Measurements from ENCODE around the gene THPO. TPM values are rescaled to one million over a fixed set of nuclear protein-coding genes. Genes with fewer than 3 reads are reported as not detected.

THPO gene
- total RNA-seq, 2 donors from 2014 or later = not detected

- H3K36me3 Mint-ChIP-seq (ENCODE audit: insufficient read depth in 2 of 2) = peaks cover 13 to 27% of the 10 kb centered on the region in 2 donors
- no peaks in the 10 kb centered on the region for H3K9me3 Mint-ChIP-seq
- H3K27ac Mint-ChIP-seq = peak overlapping the region; percentile 7
- DNase-seq (no peak), ATAC-seq (replicated peaks in 1 of 2) (no peak)
- no peaks in the 10 kb centered on the region for H3K27me3 Mint-ChIP-seq (ENCODE audit: low read depth)
- no peak overlapping the region for H3K4me3 Mint-ChIP-seq
- peaks cover 38% of the 10 kb centered on the region for H3K4me1 Mint-ChIP-seq (ENCODE audit: low read depth)
Observed at GRCh38 chr3:184368586-184369183, 9.3 kb downstream of the THPO start.

DNA sequence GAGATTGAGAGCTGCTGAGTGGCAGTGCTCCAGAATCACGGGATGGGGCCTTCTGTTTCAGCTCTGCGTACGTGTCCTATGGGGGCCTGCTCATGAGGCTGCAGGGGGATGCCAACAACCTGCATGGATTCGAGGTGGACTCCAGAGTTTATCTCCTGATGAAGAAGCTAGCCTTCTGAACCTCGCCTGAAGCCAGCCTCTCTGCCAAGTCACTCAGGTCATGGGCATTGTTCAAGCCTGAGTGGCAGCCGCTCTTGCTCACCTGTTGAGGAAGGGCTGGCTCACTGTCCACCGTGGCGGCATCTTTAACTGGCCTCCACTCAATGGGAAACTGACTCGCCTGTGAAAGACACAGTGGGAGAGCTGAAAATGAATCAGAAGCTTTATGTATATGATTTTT is 9.9 kb downstream of the THPO start:
- Mint-ChIP-seq H3K27me3 (ENCODE audit: low read depth) (no peaks in the 10 kb centered on the region), H3K4me3 (no peak overlapping the region), H3K36me3 (ENCODE audit: insufficient read depth in 2 of 2) (peaks cover 13 to 29% of the 10 kb centered on the region in 2 donors), H3K4me1 (ENCODE audit: low read depth) (peaks cover 38% of the 10 kb centered on the region), H3K27ac (peak overlapping the region; percentile 2), H3K9me3 (no peaks in the 10 kb centered on the region)
- ATAC-seq (replicated peaks in 1 of 2) (no peak), DNase-seq (no peak)

GRCh38 chr3:184366619-184367289 is 11.3 kb downstream of the THPO start:
- peak overlapping the region; percentile 25 for H3K27ac Mint-ChIP-seq
- peaks cover 14 to 29% of the 10 kb centered on the region in 2 donors for H3K36me3 Mint-ChIP-seq (ENCODE audit: insufficient read depth in 2 of 2)
- H3K4me1 Mint-ChIP-seq (ENCODE audit: low read depth) = peaks cover 33% of the 10 kb centered on the region
- ATAC-seq (replicated peaks in 1 of 2) (no peak), DNase-seq (no peak)
- no peak overlapping the region for H3K4me3 Mint-ChIP-seq
- H3K27me3 Mint-ChIP-seq (ENCODE audit: low read depth) = no peaks in the 10 kb centered on the region
- H3K9me3 Mint-ChIP-seq = no peaks in the 10 kb centered on the region

GRCh38 chr3:184362668-184363546 is 15.1 kb downstream of the THPO start:
- Mint-ChIP-seq H3K27me3 (ENCODE audit: low read depth) (no peaks in the 10 kb centered on the region), H3K36me3 (ENCODE audit: insufficient read depth in 2 of 2) (peaks cover 11 to 23% of the 10 kb centered on the region in 2 donors), H3K4me1 (ENCODE audit: low read depth) (peaks cover 41% of the 10 kb centered on the region), H3K27ac (peak overlapping the region; percentile 90), H3K4me3 (peak overlapping the region; percentile 77 to 91), H3K9me3 (no peaks in the 10 kb centered on the region)
- DNase-seq (peak; percentile 96 to 98), ATAC-seq (replicated peaks in 1 of 2) (peak; percentile 87 to 90)

GRCh38 chr3:184361932-184362667 is 15.9 kb downstream of the THPO start:
- no peaks in the 10 kb centered on the region for H3K27me3 Mint-ChIP-seq (ENCODE audit: low read depth)
- DNase-seq (peak; percentile 50 to 65), ATAC-seq (replicated peaks in 1 of 2) (peak; percentile 25 to 27)
- H3K36me3 Mint-ChIP-seq (ENCODE audit: insufficient read depth in 2 of 2) = peaks cover 9 to 15% of the 10 kb centered on the region in 2 donors
- no peaks in the 10 kb centered on the region for H3K9me3 Mint-ChIP-seq
- H3K4me1 Mint-ChIP-seq (ENCODE audit: low read depth) = peaks cover 39% of the 10 kb centered on the region
- H3K4me3 Mint-ChIP-seq = peak overlapping the region; percentile 77 to 91
- H3K27ac Mint-ChIP-seq = peak overlapping the region; percentile 14

DNA sequence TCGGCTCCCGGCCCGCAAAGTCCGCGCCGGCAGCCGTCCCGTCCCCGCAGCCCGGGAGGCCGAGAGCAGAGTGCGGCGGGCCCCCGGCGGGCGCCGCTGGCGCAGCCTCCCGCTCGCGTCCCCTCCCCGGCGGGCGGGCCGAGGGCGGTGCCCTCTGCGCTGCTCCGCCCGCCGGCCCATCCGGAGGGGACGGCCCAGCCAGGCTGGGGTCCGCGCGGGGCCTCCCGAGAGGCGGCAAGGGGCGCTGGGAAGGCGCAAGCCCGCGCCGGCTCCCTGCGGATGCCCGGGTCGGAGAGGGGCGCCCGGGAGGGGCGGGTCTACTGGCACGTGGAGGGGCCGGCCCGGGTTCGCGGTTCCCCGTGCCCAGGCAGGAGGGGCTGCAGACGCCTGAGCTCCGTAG is 16.5 kb downstream of the THPO start, which contains the start of the genes CLCN2 and POLR2H:
CLCN2 (minus strand) TSS at position 74 of the 400 bp plus-strand sequence. CDS start 126 bp downstream, outside the sequence.
POLR2H (plus strand) TSS at position 179 of the 400 bp plus-strand sequence. CDS start 1,783 bp downstream, outside the sequence.
- DNase-seq (peak; percentile 64 to 65), ATAC-seq (replicated peaks in 1 of 2) (peak; percentile 51 to 54)
- Mint-ChIP-seq H3K4me1 (ENCODE audit: low read depth) (peaks cover 33% of the 10 kb centered on the region), H3K27ac (peak within 1 kb of the TSS; percentile 14), H3K4me3 (peak within 1 kb of the TSS; percentile 77 to 91), H3K27me3 (ENCODE audit: low read depth) (no peaks in the 10 kb centered on the region), H3K36me3 (ENCODE audit: insufficient read depth in 2 of 2) (peaks cover 9 to 10% of the 10 kb centered on the region in 2 donors), H3K9me3 (no peaks in the 10 kb centered on the region)

GRCh38 chr3:184360929-184361531 is 17.0 kb downstream of the THPO start:
- Mint-ChIP-seq H3K27me3 (ENCODE audit: low read depth) (no peaks in the 10 kb centered on the region), H3K4me3 (peak overlapping the region; percentile 74 to 90), H3K27ac (no peak overlapping the region), H3K4me1 (ENCODE audit: low read depth) (peaks cover 28% of the 10 kb centered on the region), H3K36me3 (ENCODE audit: insufficient read depth in 2 of 2) (peaks cover 9% of the 10 kb centered on the region in 2 donors), H3K9me3 (no peaks in the 10 kb centered on the region)
- ATAC-seq (replicated peaks in 1 of 2) = no peak
- no peak for DNase-seq

DNA sequence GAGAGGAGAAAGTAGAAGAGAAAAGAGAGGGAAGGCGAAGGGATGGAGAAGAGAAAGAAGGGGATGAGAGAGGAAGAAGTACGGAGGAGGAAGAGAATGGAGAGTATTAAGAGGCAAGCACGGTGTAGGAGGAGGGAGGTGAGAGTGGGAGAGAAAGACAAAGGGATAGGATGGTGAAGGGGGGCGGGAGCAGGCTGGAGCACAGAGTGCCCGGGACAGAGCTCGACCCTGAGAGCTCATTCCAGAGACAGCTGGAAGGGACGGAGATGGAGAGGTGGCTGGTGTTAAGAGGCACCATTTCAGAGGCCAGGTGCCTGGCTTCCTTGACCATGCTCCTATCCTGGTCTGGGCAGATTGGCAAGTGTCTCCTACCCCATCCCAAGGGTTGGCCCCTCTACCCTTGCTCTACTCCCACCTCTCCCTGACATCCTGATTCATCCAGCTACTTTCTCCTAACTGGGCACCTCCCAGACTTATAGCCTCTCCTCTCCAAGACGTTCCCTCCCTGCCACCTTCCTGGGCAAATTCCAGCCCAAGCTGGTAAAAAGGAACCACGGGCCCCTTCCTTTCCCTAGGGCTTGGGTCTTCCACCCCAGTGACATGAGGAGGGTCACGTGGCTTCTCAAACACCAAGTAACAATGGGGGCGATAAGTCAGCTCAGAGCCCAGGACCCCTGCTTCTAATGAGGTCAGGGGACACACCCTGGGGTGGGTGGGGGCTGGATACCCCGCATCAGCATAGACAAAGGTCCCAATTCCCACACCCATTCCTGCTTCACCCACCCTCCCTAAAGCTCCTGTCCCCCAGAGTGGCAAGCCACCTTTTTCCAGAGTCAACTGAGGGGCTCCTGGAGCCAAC is 17.7 kb downstream of the THPO start:
- Mint-ChIP-seq H3K27me3 (ENCODE audit: low read depth) (no peaks in the 10 kb centered on the region), H3K27ac (no peak overlapping the region), H3K36me3 (ENCODE audit: insufficient read depth in 2 of 2) (peaks cover 7% of the 10 kb centered on the region in 2 donors), H3K4me3 (peak overlapping the region; percentile 74 to 90), H3K9me3 (no peaks in the 10 kb centered on the region), H3K4me1 (ENCODE audit: low read depth) (peaks cover 26% of the 10 kb centered on the region)
- no peak for ATAC-seq (replicated peaks in 1 of 2)
- no peak for DNase-seq

- peaks cover 19% of the 10 kb centered on the region for H3K4me1 Mint-ChIP-seq (ENCODE audit: low read depth)
- DNase-seq = no peak
Observed at GRCh38 chr3:184359610-184360009, 18.4 kb downstream of the THPO start.

DNA sequence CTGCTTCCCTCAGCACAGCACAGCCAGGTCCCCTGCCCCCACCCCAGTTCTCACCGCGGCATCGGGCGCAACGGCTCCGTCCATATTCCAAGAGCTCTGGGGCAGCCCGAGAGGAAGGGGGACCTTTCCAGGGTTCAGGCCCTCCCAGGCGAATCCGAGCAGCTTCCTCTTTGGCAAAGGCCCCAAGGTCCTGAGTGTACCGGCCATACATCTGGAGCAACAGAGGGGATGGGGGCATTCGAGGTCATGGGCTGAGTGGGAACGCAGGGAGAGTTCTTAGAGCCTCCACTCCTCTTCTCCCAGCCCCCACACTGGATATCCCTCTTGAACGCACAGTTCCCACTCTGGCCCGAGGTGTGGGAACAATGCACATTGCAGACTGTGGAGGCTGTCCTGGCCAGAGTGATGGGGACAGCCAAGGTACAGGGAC is 19.1 kb downstream of the THPO start:
- peak overlapping the region in 1 of 2 donors; percentile 20 for H3K4me3 Mint-ChIP-seq
- DNase-seq (no peak), ATAC-seq (replicated peaks in 1 of 2) (no peak)
- no peak overlapping the region for H3K27ac Mint-ChIP-seq
- no peaks in the 10 kb centered on the region for H3K9me3 Mint-ChIP-seq
- H3K36me3 Mint-ChIP-seq (ENCODE audit: insufficient read depth in 2 of 2) = peaks cover 2% of the 10 kb centered on the region in 2 donors
- no peaks in the 10 kb centered on the region for H3K27me3 Mint-ChIP-seq (ENCODE audit: low read depth)
- peaks cover 14% of the 10 kb centered on the region for H3K4me1 Mint-ChIP-seq (ENCODE audit: low read depth)

More at GRCh38 chr3:184359610-184360009, 18.4 kb downstream of the THPO start:
- Mint-ChIP-seq H3K27me3 (ENCODE audit: low read depth) (no peaks in the 10 kb centered on the region), H3K4me3 (peak overlapping the region in 1 of 2 donors; percentile 56), H3K27ac (no peak overlapping the region), H3K36me3 (ENCODE audit: insufficient read depth in 2 of 2) (peaks cover 2% of the 10 kb centered on the region in 2 donors), H3K9me3 (no peaks in the 10 kb centered on the region)
- no peak for ATAC-seq (replicated peaks in 1 of 2)

- Mint-ChIP-seq H3K4me3 (no peak overlapping the region), H3K27me3 (ENCODE audit: low read depth) (no peaks in the 10 kb centered on the region), H3K9me3 (no peaks in the 10 kb centered on the region), H3K4me1 (ENCODE audit: low read depth) (peaks cover 14% of the 10 kb centered on the region), H3K27ac (no peak overlapping the region), H3K36me3 (ENCODE audit: insufficient read depth in 2 of 2) (peaks cover 0 to 2% of the 10 kb centered on the region in 2 donors)
- ATAC-seq (replicated peaks in 1 of 2) = no peak
- no peak for DNase-seq
Observed at GRCh38 chr3:184358124-184358767, 19.8 kb downstream of the THPO start.
